Camera-type eye (tissue), 1 donor: ENCODE measurements around the gene NRXN2. TPM values are rescaled to one million over a fixed set of nuclear protein-coding genes. Genes with fewer than 3 reads are reported as not detected.

Source experiments
- total RNA-seq: library from RNA; depleted of rRNA; stranded (reverse); fragments of >200 nt; gene quantifications from one replicate; pipeline ENCODE4 v1.2.3, GENCODE V29; 2014

NRXN2 gene
- total RNA-seq: 83.9 TPM

GRCh38 chr11:64723117-64723906 is at the start of gene NRXN2:
TSS of gene NRXN2 (minus strand) at chr11:64723197. CDS start at chr11:64713699, 9,498 bp downstream.

GRCh38 chr11:64759722-64760719 is 37.0 kb upstream of the NRXN2 start, which contains the start of gene PYGM:
TSS of gene PYGM (minus strand) at chr11:64759974. CDS start at chr11:64759898, 76 bp downstream.

GRCh38 chr11:64743591-64744543 is 20.9 kb upstream of the NRXN2 start, which contains the start of gene RASGRP2:
TSS of gene RASGRP2 (minus strand) at chr11:64744142. CDS start at chr11:64742866, 1,276 bp downstream.

GRCh38 chr11:64590763-64591221 is 132.2 kb downstream of the NRXN2 start, which contains the start of gene SLC22A12:
TSS of gene SLC22A12 (plus strand) at chr11:64591220. CDS start at chr11:64591557, 337 bp downstream.

Other genes starting within 250 kb of the NRXN2 start
- 0.16 TPM for gene SLC22A11, start 167.3 kb downstream of the NRXN2 start, total RNA-seq
- gene SLC22A12, start 132.0 kb downstream of the NRXN2 start, total RNA-seq: not detected
- gene RASGRP2, start 20.9 kb upstream of the NRXN2 start, total RNA-seq: 10.9 TPM
- 24.2 TPM for gene PYGM, start 36.8 kb upstream of the NRXN2 start, total RNA-seq
- gene SF1, start 55.3 kb upstream of the NRXN2 start, total RNA-seq: 215 TPM
- gene MAP4K2, start 80.0 kb upstream of the NRXN2 start, total RNA-seq: 15.7 TPM
- 24.4 TPM for gene MEN1, start 87.4 kb upstream of the NRXN2 start, total RNA-seq
- 2.4 TPM for gene CDC42BPG, start 121.5 kb upstream of the NRXN2 start, total RNA-seq
- 64.3 TPM for gene EHD1, start 155.4 kb upstream of the NRXN2 start, total RNA-seq
- 15.8 TPM for gene ATG2A, start 194.0 kb upstream of the NRXN2 start, total RNA-seq
- gene PPP2R5B, start 201.5 kb upstream of the NRXN2 start, total RNA-seq: 23.0 TPM
- not detected for gene GPHA2, start 212.7 kb upstream of the NRXN2 start, total RNA-seq
- not detected for gene MAJIN, start 248.9 kb upstream of the NRXN2 start, total RNA-seq